ENCODE measurements around the gene STXBP2.
A peak's percentile ranks its signal among the peaks of the same experiment; 100 is the strongest.

STXBP2 gene

DNA sequence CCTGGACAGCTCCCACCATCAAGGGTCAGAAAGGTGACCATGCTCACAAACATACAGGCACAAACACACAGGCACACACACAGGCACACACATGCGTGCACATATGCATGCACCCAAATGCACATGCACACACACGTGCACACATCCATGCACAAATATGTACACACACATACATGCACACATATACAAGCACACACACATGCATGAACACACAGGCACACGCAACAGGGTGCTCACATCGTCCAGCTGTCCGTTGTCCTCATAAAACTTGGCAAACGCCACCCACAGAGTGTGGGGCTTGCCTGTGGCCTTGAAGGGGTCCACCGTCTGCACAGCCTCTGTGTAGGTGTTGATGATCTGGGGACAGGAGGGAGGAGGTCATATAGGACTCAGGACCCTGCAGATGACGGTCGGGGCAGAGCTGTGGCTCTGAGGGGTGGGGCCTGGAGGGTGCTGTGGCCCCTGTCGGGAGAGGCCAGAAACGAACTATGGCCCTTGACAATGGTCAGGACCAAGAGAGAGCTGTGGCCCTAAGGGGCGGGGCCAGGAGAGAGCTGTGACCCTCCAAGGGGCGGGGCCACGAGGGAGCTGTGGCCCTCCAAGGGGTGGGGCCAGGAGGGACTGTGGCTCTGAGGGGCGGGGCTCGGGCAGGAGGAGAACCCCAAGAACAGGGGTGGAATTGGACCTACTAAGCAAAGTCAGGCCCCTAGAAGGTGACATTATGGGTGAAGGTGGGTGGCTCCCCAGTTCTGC, 13.8 kb upstream of the STXBP2 start:
- Histone ChIP-seq H3K9me3 (ENCODE audit: control insufficient read depth in 2 of 2, low read length in 2 of 2) (no peaks in the 10 kb centered on the region), H3K4me1 (ENCODE audit: control insufficient read depth in 2 of 2, insufficient read depth in 2 of 2, low read length in 2 of 2) (peaks cover 19% of the 10 kb centered on the region in 2 donors), H3K4me3 (ENCODE audit: low read length in 2 of 2) (no peak overlapping the region), H3K36me3 (ENCODE audit: control insufficient read depth in 2 of 2, insufficient read depth in 2 of 2, low read length in 2 of 2) (peaks cover 37 to 62% of the 10 kb centered on the region in 2 donors), H3K27ac (ENCODE audit: low read depth in 2 of 2, low read length in 2 of 2) (no peak overlapping the region), H3K27me3 (ENCODE audit: control insufficient read depth in 2 of 2, insufficient read depth in 2 of 2, low read length in 2 of 2) (no peaks in the 10 kb centered on the region), H3K9ac (ENCODE audit: low read depth in 1 of 2, low read length in 2 of 2) (no peak overlapping the region)

DNA sequence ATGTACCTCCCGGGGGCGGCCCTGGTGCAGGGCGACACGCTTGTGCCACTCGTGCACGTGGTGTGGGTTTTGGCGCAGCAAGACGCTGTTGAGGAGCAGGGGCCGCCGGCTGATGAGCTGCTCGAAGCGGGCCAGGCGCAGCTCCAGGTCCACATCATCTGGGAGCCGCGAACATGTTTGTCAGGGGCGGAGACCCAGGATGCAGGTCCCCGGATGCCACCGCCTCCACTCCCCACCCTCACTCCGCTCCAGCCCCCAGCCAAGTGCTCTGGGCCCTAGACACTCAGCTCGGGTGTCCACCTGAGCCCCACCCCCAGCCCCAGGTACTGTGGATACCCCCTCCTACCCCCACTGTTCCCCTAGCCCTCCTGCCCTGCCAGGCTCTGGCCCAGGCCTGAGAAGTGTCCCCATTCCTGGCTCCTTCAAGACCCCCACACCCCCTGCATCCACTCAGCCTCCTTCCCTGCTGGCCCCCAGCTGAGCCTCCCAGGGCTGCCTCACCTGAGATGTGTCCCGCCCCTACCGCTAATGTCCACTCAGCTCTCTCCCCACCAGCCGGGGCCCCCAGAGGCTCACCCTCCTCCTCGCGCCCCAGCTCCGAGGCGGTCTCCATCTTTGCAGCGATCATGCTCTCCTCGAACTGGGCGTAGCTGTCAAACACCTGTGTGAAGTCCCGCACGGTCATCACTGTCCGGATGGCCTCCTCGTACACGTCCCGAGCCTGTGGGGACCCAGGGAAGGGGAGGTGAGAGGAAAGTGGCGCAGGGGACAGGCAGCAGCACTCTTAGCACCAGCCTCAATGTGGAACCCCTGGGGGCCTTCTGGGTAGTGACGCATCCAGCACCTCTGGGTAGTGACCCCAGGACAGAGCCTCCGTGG, 12.9 kb upstream of the STXBP2 start:
- Histone ChIP-seq H3K27ac (ENCODE audit: low read depth in 2 of 2, low read length in 2 of 2) (no peak overlapping the region), H3K27me3 (ENCODE audit: control insufficient read depth in 2 of 2, insufficient read depth in 2 of 2, low read length in 2 of 2) (no peaks in the 10 kb centered on the region), H3K36me3 (ENCODE audit: control insufficient read depth in 2 of 2, insufficient read depth in 2 of 2, low read length in 2 of 2) (peaks cover 37 to 57% of the 10 kb centered on the region in 2 donors), H3K9ac (ENCODE audit: low read depth in 1 of 2, low read length in 2 of 2) (no peak overlapping the region), H3K9me3 (ENCODE audit: control insufficient read depth in 2 of 2, low read length in 2 of 2) (no peaks in the 10 kb centered on the region), H3K4me3 (ENCODE audit: low read length in 2 of 2) (no peak overlapping the region), H3K4me1 (ENCODE audit: control insufficient read depth in 2 of 2, insufficient read depth in 2 of 2, low read length in 2 of 2) (peaks cover 18 to 22% of the 10 kb centered on the region in 2 donors)

DNA sequence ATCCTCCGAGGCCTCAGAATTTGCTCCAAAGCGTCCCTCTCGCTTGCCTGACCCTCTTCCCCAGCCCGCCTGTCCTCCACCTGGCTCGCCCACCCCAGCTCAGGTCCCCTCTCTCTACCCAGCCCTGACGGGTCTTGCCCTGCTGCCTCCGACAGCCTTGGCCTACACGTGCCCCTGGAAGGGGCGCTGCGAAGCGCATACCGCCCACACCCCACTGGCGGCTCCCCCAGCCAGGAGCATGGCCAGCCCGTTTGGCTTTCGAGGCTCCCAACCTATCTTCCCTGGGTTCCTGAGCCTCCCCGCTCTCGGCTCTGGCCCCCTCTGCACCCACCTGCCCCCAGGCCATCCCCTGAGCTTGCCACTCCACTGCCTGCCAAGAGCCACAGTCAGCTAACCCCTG, 12.1 kb upstream of the STXBP2 start:
- no peak overlapping the region for H3K4me3 ChIP-seq (ENCODE audit: low read length in 2 of 2)
- no peak overlapping the region for H3K9ac ChIP-seq (ENCODE audit: low read depth in 1 of 2, low read length in 2 of 2)
- H3K9me3 ChIP-seq (ENCODE audit: control insufficient read depth in 2 of 2, low read length in 2 of 2): no peaks in the 10 kb centered on the region
- no peaks in the 10 kb centered on the region for H3K27me3 ChIP-seq (ENCODE audit: control insufficient read depth in 2 of 2, insufficient read depth in 2 of 2, low read length in 2 of 2)
- peaks cover 13 to 16% of the 10 kb centered on the region in 2 donors for H3K4me1 ChIP-seq (ENCODE audit: control insufficient read depth in 2 of 2, insufficient read depth in 2 of 2, low read length in 2 of 2)
- peaks cover 37 to 57% of the 10 kb centered on the region in 2 donors for H3K36me3 ChIP-seq (ENCODE audit: control insufficient read depth in 2 of 2, insufficient read depth in 2 of 2, low read length in 2 of 2)
- no peak overlapping the region for H3K27ac ChIP-seq (ENCODE audit: low read depth in 2 of 2, low read length in 2 of 2)

DNA sequence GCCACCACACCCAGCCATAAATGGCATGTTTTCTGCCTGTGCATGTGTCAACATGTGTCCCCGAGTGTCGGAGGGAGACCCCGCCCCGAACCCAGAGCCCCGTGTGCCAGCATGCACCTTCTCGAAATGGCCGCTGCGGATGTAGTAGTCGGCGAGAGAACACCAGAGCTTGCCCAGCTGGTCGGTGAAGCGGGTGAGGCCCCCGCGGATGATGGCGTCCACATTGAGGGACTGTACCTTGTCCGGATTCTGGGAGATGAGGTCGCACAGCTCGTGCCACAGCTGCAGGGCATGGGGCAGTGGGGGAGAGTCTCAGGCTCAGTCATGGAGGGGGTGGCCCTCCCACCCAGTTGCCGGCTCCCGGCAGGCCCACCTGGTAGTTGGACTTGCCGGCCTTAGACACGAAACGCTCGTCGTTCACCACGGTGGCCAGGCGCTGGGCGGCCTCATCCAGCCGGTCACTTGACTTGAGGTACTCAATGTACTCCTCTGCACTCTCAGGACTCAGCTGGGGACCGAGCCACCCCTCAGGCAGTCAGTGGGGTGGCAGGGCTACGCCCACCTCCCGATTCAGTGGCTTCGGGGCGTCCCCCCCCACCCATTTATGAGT, 11.0 kb upstream of the STXBP2 start:
- Histone ChIP-seq H3K27me3 (ENCODE audit: control insufficient read depth in 2 of 2, insufficient read depth in 2 of 2, low read length in 2 of 2) (no peaks in the 10 kb centered on the region), H3K4me3 (ENCODE audit: low read length in 2 of 2) (no peak overlapping the region), H3K9me3 (ENCODE audit: control insufficient read depth in 2 of 2, low read length in 2 of 2) (no peaks in the 10 kb centered on the region), H3K27ac (ENCODE audit: low read depth in 2 of 2, low read length in 2 of 2) (no peak overlapping the region), H3K9ac (ENCODE audit: low read depth in 1 of 2, low read length in 2 of 2) (no peak overlapping the region), H3K36me3 (ENCODE audit: control insufficient read depth in 2 of 2, insufficient read depth in 2 of 2, low read length in 2 of 2) (peaks cover 32 to 52% of the 10 kb centered on the region in 2 donors), H3K4me1 (ENCODE audit: control insufficient read depth in 2 of 2, insufficient read depth in 2 of 2, low read length in 2 of 2) (peaks cover 18 to 22% of the 10 kb centered on the region in 2 donors)

DNA sequence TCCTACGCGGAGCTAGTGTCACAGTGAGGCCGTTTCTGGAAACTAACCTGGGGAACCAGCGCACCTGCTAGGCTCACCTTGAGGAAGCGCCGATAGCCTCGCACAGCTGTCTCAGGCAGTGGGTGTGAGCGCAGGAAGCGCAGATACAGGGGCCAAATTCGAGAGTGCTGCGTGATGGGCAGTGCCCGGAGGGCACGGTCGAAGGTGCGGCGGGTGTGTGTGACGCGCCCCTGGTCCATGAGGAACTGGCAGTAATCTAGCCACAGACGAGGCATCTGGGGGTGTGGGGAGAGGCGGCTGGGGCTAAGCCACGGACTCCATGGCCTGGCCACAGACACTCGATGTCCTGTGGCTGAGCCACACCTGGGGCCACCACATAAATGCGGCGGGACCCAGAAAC, 9.7 kb upstream of the STXBP2 start:
- Histone ChIP-seq H3K9ac (ENCODE audit: low read depth in 1 of 2, low read length in 2 of 2) (no peak overlapping the region), H3K4me1 (ENCODE audit: control insufficient read depth in 2 of 2, insufficient read depth in 2 of 2, low read length in 2 of 2) (peaks cover 18 to 22% of the 10 kb centered on the region in 2 donors), H3K27me3 (ENCODE audit: control insufficient read depth in 2 of 2, insufficient read depth in 2 of 2, low read length in 2 of 2) (no peaks in the 10 kb centered on the region), H3K9me3 (ENCODE audit: control insufficient read depth in 2 of 2, low read length in 2 of 2) (no peaks in the 10 kb centered on the region), H3K36me3 (ENCODE audit: control insufficient read depth in 2 of 2, insufficient read depth in 2 of 2, low read length in 2 of 2) (peaks cover 20 to 44% of the 10 kb centered on the region in 2 donors), H3K4me3 (ENCODE audit: low read length in 2 of 2) (no peak overlapping the region), H3K27ac (ENCODE audit: low read depth in 2 of 2, low read length in 2 of 2) (no peak overlapping the region)

DNA sequence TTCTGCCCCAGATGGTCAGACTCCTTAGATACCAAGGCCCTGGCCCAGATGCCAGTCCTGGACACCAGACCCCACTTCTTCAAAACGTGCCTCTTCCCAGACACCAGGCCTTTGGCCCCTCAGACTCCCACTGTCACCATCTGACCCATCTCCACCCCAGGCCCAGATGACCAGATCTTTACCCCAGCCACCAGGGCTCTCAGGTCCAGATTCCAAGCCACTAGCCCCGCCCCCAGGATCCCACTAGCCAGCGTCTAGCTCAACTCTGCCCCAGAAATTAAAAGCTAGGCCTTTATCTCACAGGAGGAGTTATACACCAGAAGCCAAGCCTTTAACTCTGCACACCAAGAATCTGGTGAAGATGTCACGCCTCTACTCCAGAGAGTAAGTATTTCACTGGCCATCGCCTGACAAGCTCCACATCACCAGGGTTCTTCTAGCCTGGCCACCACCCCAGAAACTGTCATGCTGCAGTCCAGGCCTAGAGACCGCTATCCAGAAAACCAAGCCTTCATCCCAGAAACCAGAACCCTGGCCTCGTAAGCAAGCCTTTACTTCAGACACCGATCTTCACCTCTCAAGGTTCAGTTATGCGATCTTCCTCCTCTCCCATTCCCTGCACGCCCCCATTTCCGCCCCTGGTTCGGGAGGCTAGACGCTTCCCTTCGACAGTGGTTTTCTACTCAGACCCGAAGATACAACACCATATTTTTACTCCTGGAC, 8.2 kb upstream of the STXBP2 start:
- Histone ChIP-seq H3K9ac (ENCODE audit: low read depth in 1 of 2, low read length in 2 of 2) (peak overlapping the region; percentile 78 to 98), H3K27me3 (ENCODE audit: control insufficient read depth in 2 of 2, insufficient read depth in 2 of 2, low read length in 2 of 2) (no peaks in the 10 kb centered on the region), H3K4me3 (ENCODE audit: low read length in 2 of 2) (peak overlapping the region; percentile 88 to 100), H3K36me3 (ENCODE audit: control insufficient read depth in 2 of 2, insufficient read depth in 2 of 2, low read length in 2 of 2) (peaks cover 10 to 33% of the 10 kb centered on the region in 2 donors), H3K9me3 (ENCODE audit: control insufficient read depth in 2 of 2, low read length in 2 of 2) (no peaks in the 10 kb centered on the region), H3K27ac (ENCODE audit: low read depth in 2 of 2, low read length in 2 of 2) (peak overlapping the region; percentile 53 to 76), H3K4me1 (ENCODE audit: control insufficient read depth in 2 of 2, insufficient read depth in 2 of 2, low read length in 2 of 2) (peaks cover 18 to 22% of the 10 kb centered on the region in 2 donors)

DNA sequence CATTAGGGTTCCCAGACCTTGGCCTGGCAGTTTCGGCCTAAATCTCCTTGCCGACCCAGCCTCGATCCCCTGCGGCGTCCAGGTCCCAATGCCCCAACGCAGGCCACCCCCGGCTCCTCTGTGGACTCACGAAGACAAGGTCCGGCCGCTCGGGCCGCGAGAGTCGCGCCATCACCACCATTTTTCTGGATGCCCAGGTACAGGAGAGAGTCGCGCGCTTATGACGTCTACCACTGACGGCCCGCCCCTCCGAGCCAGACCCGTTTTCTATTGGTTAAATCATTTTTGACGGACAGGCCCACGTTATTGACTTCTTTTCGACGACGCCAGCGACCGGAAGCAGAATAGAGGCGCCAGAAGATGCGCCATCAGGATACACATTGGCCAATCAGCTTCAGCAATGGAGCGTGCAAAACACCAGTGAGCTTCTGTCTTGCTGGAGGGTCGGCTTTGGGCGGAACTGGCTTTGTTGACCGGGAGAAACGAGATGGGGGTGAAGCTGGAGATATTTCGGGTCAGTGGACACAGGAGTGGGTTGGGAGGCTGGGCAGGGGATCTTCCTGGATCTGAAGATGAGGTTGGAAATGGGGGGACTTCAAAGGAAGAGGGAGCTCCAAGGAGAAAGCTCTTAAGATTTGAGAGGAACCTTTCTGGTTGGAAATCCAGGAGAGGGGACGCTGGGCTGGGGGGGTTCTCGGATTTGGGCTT, 7.4 kb upstream of the STXBP2 start, which contains the start of the genes PET100 and XAB2:
PET100 (plus strand) TSS at position 447 of the 708 bp plus-strand sequence; CDS start at position 488, 41 bp downstream.
XAB2 (minus strand) TSS at position 199 of the 708 bp plus-strand sequence; CDS start at position 181, 18 bp downstream.
- H3K4me3 ChIP-seq (ENCODE audit: low read length in 2 of 2): peak within 1 kb of the TSS; percentile 88 to 100
- H3K36me3 ChIP-seq (ENCODE audit: control insufficient read depth in 2 of 2, insufficient read depth in 2 of 2, low read length in 2 of 2): peaks cover 5 to 29% of the 10 kb centered on the region in 2 donors
- peak within 1 kb of the TSS; percentile 61 to 76 for H3K27ac ChIP-seq (ENCODE audit: low read depth in 2 of 2, low read length in 2 of 2)
- H3K9me3 ChIP-seq (ENCODE audit: control insufficient read depth in 2 of 2, low read length in 2 of 2): no peaks in the 10 kb centered on the region
- H3K27me3 ChIP-seq (ENCODE audit: control insufficient read depth in 2 of 2, insufficient read depth in 2 of 2, low read length in 2 of 2): no peaks in the 10 kb centered on the region
- peaks cover 18 to 22% of the 10 kb centered on the region in 2 donors for H3K4me1 ChIP-seq (ENCODE audit: control insufficient read depth in 2 of 2, insufficient read depth in 2 of 2, low read length in 2 of 2)
- peak within 1 kb of the TSS; percentile 78 to 98 for H3K9ac ChIP-seq (ENCODE audit: low read depth in 1 of 2, low read length in 2 of 2)

DNA sequence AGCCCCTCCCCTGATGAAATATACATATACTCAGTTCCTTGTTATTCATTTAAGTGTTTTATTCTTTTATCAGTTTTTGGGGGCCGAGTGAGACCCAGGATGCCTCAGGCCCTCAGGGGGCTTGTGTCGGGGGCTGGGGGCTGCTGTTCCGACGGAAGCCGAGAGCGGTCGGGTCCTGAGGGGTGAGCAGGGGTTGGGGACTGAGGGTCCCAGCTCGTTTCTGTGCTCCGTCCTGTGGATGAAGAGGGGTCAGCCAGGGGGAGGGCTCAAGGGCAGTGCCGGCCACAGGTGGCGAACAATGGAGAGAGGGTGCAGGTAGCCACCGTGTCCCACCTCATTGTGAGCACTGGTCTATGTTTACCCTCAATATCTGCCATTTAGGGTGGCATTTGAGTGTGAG, 5.3 kb upstream of the STXBP2 start:
- Histone ChIP-seq H3K9ac (ENCODE audit: low read depth in 1 of 2, low read length in 2 of 2) (no peak overlapping the region), H3K9me3 (ENCODE audit: control insufficient read depth in 2 of 2, low read length in 2 of 2) (no peaks in the 10 kb centered on the region), H3K4me3 (ENCODE audit: low read length in 2 of 2) (no peak overlapping the region), H3K4me1 (ENCODE audit: control insufficient read depth in 2 of 2, insufficient read depth in 2 of 2, low read length in 2 of 2) (peaks cover 19 to 24% of the 10 kb centered on the region in 2 donors), H3K27ac (ENCODE audit: low read depth in 2 of 2, low read length in 2 of 2) (no peak overlapping the region), H3K36me3 (ENCODE audit: control insufficient read depth in 2 of 2, insufficient read depth in 2 of 2, low read length in 2 of 2) (peaks cover 0 to 13% of the 10 kb centered on the region in 2 donors), H3K27me3 (ENCODE audit: control insufficient read depth in 2 of 2, insufficient read depth in 2 of 2, low read length in 2 of 2) (no peaks in the 10 kb centered on the region)
